ENCODE measurements around the gene TFEB.

- TF ChIP-seq CTCF (IDR thresholded peaks at IDR 0.05; ENCODE audit: low read depth, low read length, poor library complexity, severe bottlenecking), result no peak
- no peak for TF ChIP-seq EZH2phosphoT487 (IDR thresholded peaks at IDR 0.05; ENCODE audit: borderline replicate concordance, low read length)
Measured at GRCh38 chr6:41704656-41705310, 30.6 kb downstream of the TFEB start.

Data from DOHH2 (cell line).